GM12801 (cell line): Measurements from ENCODE around the gene PIM1.

Experiments used
- TF ChIP-seq, protein P1 (sequence below): IDR thresholded peaks from one replicate; pipeline ENCODE4 v1.5.1; 2011; ENCODE audit warnings: control low read depth; ENCODE audit not compliant: insufficient read length; ENCODE audit errors: extremely low read depth

The PIM1 gene

DNA sequence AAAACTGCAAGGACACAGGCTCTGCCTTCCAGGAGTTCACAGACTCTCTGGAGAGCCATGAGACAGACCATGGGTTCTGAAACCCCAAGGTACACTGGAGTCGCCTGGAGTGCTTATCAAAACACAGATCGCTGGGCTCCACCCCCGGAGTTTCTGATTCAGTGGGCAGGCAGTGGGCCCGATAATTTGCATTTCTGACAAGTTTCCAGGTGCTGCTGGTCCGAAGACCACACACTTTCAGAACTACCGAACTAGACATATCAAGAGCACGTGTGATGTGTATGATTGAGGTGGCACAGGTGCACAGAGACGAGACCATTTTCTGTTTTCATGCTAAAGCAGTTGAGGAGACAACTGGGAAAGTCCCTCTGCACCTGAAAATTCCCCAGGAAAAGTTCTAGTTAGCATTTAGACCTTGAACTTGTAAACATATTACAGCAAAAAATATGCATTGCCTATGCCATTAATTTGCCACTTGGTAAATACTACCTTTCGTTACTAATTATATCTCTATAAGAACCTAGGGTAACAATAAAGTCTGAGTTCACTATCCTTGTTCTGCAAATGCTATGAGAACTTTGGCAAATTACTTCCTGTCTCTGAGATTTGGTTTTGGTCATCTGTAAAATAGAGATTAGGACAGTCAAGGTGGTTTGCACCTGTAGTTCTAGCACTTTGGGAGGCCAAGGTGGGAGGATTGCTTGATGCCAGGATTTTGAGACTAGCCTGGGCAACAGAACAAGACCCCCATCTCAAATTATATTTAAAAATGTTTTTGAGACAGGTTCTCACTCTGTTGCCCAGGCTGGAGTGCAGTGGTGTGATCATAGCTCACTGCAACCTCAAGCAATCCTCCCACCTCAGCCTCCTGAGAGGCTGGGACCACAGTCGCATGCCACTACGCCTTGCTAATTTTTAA lies 14.3 kb upstream of the PIM1 start:
- TF ChIP-seq, protein P1, sequence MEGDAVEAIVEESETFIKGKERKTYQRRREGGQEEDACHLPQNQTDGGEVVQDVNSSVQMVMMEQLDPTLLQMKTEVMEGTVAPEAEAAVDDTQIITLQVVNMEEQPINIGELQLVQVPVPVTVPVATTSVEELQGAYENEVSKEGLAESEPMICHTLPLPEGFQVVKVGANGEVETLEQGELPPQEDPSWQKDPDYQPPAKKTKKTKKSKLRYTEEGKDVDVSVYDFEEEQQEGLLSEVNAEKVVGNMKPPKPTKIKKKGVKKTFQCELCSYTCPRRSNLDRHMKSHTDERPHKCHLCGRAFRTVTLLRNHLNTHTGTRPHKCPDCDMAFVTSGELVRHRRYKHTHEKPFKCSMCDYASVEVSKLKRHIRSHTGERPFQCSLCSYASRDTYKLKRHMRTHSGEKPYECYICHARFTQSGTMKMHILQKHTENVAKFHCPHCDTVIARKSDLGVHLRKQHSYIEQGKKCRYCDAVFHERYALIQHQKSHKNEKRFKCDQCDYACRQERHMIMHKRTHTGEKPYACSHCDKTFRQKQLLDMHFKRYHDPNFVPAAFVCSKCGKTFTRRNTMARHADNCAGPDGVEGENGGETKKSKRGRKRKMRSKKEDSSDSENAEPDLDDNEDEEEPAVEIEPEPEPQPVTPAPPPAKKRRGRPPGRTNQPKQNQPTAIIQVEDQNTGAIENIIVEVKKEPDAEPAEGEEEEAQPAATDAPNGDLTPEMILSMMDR = no peak

DNA sequence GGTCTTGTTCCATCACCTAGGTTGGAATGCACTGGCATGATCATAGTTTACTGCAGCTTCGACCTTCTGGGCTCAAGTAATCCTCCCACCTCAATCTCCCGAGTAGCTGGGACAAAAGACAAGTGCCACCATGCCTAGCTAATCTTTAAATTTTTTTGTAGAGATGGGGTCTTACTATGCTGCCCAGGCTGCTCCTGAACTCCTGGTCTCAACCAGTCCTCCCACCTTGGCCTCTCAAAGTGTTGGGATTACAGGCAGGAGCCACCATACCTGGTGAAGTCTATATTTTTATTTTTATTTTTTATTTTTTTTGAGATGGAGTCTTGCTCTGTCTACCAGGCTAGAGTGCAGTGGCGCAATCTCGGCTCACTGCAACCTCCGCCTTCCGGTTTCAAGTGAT lies 11.4 kb upstream of the PIM1 start:
- TF ChIP-seq, protein P1 = no peak

DNA sequence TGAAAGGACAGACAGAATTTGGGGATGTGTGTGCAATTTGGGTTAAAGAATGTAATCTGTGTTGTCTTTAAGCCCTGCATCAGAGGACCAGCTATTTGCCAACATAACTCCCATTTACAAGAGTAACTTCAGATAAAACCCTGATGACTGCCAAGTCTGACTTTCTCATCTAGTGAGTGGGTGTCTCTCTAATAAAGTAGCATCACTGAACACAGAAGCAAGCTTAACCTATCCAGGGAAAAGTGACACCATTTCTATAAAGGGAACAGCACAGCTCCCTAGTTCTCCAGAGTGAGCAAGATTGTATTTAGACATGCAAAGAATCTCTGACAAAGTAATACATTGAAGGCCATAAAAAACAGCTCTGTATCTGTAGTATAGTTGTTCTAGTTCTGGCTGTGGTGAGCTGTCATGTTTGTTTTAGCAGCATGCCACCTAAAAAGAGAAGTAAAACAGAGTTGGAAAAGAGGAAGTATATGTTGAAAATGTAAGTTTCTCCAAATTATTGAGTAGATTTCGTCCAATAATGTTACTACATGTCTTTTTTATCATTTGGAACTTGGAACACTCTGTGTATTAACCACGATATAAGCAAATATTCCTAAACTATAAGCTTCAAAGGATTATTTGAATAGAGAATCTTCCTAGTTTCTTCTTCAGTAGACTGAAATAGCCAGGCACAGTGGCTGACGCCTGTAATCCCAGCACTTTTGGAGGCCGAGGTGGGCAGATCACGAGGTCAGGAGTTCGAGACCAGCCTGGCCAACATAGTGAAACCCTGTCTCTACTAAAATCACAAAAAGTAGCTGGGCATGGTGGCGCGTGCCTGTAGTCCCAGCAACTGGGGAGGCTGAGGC lies 8.8 kb upstream of the PIM1 start:
- TF ChIP-seq, protein P1 = no peak

DNA sequence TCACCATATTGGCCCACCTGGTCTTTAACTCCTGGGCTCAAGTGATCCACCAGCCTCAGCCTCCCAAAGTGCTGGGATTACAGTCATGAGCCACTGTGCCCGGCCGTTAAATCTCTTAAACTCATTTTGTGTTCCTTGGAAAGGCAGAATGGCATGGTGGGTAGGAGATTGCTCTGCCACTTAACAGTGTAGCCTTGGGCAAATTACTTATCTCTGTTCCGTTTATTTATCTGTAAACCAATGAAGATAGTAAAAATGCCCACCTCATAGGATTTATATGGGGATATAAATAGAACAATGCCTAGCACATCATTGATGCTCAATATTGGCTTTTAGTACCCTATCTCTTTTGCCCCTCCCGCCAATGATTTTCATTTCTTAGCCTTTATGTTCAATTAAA lies 7.2 kb upstream of the PIM1 start:
- TF ChIP-seq, protein P1 = no peak

DNA sequence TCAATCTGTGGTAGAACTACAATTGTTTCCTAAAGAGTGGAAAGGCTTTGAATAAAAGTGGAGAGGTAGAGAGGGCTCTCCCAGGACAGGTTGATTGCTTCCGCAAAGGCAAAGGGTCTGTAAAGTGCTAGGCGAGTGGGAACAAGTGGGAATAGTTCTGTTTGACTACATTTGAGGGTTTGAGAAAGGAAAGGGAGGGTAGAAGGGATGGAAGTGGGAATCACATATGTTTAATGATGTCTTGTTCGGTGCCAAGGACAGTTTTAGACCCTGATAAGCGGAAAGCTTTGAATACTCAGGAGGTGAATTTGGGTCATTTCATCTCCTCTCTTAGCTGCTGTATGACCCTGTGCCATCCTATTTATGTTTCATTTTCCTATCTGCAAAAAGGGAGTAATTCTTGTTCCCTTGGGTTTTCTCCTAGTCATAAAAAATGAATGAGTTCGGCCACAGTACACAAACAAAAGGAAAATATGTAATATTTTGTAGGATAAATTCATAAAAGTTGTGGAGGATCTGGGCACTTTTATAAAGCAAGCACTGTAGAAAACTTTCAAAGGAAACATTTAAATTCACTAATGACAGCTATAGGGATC lies 1.7 kb upstream of the PIM1 start:
- TF ChIP-seq, protein P1 = no peak

DNA sequence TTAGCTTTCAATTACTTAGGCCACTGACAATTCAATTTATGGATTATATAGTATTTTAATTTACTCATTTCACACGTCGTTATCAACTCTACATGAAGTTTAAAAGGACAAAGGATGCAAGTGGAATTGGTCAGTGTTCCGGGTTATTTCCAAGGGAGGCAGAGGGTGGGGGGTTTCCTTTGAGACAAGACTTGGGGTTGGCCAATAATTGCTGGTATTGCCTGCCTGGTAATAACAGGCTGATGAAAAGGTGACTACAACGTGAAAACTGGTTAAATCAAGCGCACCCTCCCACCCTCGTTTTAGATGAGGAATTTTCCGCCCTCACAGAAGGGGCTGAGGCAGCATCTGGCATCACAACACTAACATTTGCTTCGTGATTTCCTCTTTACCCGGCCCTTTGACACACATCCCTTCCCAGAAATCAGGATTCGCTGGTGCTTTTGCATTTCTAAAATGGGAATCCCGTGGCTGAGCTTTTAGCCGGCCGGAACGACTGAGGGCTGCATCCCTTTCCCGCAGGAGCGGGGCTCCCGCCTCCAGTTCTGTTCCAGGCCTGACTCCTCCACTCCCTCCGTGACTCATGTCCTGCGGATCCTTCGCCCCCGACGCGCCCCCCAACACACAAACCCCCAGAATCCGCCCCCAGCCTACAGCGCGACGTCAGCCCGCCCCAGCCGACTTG lies 999 bp upstream of the PIM1 start:
- TF ChIP-seq, protein P1 = no peak
